ENCODE results near the gene TMEM9.

DNA sequence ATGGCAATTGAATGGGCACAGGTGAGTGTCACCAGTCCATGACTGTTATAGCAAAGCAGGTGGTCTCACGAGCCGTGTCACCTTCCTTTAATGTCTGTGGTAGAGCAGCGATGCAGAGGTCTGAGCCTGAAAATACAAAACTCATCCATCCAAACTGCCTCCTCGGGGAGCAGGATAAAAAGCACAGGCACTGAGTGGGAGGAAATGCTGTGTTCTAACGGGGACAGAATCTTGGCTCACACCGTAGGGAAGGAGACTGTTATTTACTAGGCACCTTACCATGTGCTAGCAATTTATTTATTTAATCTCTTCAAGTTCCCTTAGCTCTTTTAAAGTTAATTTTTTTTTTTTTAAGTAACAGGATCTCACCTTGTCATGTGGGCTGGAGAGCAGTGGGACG is 28.5 kb downstream of the TMEM9 start:
- no peak for TF ChIP-seq POLR2A (IDR thresholded peaks at IDR 0.05)
- TF ChIP-seq, protein P1, sequence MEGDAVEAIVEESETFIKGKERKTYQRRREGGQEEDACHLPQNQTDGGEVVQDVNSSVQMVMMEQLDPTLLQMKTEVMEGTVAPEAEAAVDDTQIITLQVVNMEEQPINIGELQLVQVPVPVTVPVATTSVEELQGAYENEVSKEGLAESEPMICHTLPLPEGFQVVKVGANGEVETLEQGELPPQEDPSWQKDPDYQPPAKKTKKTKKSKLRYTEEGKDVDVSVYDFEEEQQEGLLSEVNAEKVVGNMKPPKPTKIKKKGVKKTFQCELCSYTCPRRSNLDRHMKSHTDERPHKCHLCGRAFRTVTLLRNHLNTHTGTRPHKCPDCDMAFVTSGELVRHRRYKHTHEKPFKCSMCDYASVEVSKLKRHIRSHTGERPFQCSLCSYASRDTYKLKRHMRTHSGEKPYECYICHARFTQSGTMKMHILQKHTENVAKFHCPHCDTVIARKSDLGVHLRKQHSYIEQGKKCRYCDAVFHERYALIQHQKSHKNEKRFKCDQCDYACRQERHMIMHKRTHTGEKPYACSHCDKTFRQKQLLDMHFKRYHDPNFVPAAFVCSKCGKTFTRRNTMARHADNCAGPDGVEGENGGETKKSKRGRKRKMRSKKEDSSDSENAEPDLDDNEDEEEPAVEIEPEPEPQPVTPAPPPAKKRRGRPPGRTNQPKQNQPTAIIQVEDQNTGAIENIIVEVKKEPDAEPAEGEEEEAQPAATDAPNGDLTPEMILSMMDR (IDR thresholded peaks at IDR 0.05 in 4 of 5, conservative IDR thresholded peaks at IDR 0.05 in 1 of 5) = no peak
